Measurements from ENCODE around the gene CDH3.
A peak's percentile ranks its signal among the peaks of the same experiment; 100 is the strongest.

Gene CDH3

GRCh38 chr16:68728523-68728922, 83.4 kb downstream of the CDH3 start:
- Mint-ChIP-seq H3K27ac (no peak overlapping the region), H3K9me3 (no peaks in the 10 kb centered on the region), H3K4me3 (no peak overlapping the region), H3K36me3 (no peaks in the 10 kb centered on the region), H3K4me1 (no peaks in the 10 kb centered on the region), H3K27me3 (peaks cover 4% of the 10 kb centered on the region)
- no peak for ATAC-seq (ENCODE audit: low read depth)
- no peak for DNase-seq (ENCODE audit: low spot score in 2 of 2)

- DNase-seq (ENCODE audit: low spot score in 2 of 2) (no peak), ATAC-seq (ENCODE audit: low read depth) (no peak)
- H3K4me1 Mint-ChIP-seq = peaks cover under 1% of the 10 kb centered on the region
- no peak overlapping the region for H3K27ac Mint-ChIP-seq
- H3K4me3 Mint-ChIP-seq = no peak overlapping the region
- no peaks in the 10 kb centered on the region for H3K9me3 Mint-ChIP-seq
- H3K36me3 Mint-ChIP-seq = no peaks in the 10 kb centered on the region
- peaks cover 10% of the 10 kb centered on the region for H3K27me3 Mint-ChIP-seq
Observed at GRCh38 chr16:68731637-68732036, 86.5 kb downstream of the CDH3 start.

- peaks cover 3% of the 10 kb centered on the region for H3K4me1 Mint-ChIP-seq
- H3K27ac Mint-ChIP-seq = no peak overlapping the region
- no peaks in the 10 kb centered on the region for H3K36me3 Mint-ChIP-seq
- ATAC-seq (ENCODE audit: low read depth) = no peak
- H3K4me3 Mint-ChIP-seq = no peak overlapping the region
- no peak for DNase-seq (ENCODE audit: low spot score in 2 of 2)
- no peaks in the 10 kb centered on the region for H3K9me3 Mint-ChIP-seq
- H3K27me3 Mint-ChIP-seq = peaks cover 13% of the 10 kb centered on the region
Observed at GRCh38 chr16:68732042-68732680, 87.1 kb downstream of the CDH3 start.

GRCh38 chr16:68732741-68733399, 87.8 kb downstream of the CDH3 start:
- Mint-ChIP-seq H3K4me3 (no peak overlapping the region), H3K9me3 (no peaks in the 10 kb centered on the region), H3K27ac (no peak overlapping the region), H3K4me1 (peaks cover 8% of the 10 kb centered on the region), H3K36me3 (no peaks in the 10 kb centered on the region), H3K27me3 (peaks cover 17% of the 10 kb centered on the region)
- ATAC-seq (ENCODE audit: low read depth) (no peak), DNase-seq (ENCODE audit: low spot score in 2 of 2) (no peak)

- DNase-seq (ENCODE audit: low spot score in 2 of 2) = no peak
- no peak for ATAC-seq (ENCODE audit: low read depth)
- H3K27ac Mint-ChIP-seq = no peak overlapping the region
- peaks cover 16% of the 10 kb centered on the region for H3K27me3 Mint-ChIP-seq
- H3K9me3 Mint-ChIP-seq = no peaks in the 10 kb centered on the region
- no peaks in the 10 kb centered on the region for H3K36me3 Mint-ChIP-seq
- no peak overlapping the region for H3K4me3 Mint-ChIP-seq
- H3K4me1 Mint-ChIP-seq = peaks cover 8% of the 10 kb centered on the region
Observed at GRCh38 chr16:68733570-68733969, 88.5 kb downstream of the CDH3 start.

- no peak for ATAC-seq (ENCODE audit: low read depth)
- no peak for DNase-seq (ENCODE audit: low spot score in 2 of 2)
- H3K36me3 Mint-ChIP-seq = no peaks in the 10 kb centered on the region
- peaks cover 16% of the 10 kb centered on the region for H3K27me3 Mint-ChIP-seq
- no peak overlapping the region for H3K27ac Mint-ChIP-seq
- H3K4me3 Mint-ChIP-seq = no peak overlapping the region
- H3K9me3 Mint-ChIP-seq = no peaks in the 10 kb centered on the region
- H3K4me1 Mint-ChIP-seq = peaks cover 8% of the 10 kb centered on the region
Observed at GRCh38 chr16:68734782-68735181, 89.7 kb downstream of the CDH3 start.

GRCh38 chr16:68736561-68736960, 91.5 kb downstream of the CDH3 start:
- DNase-seq (ENCODE audit: low spot score in 2 of 2) = no peak
- ATAC-seq (ENCODE audit: low read depth) = no peak
- H3K4me1 Mint-ChIP-seq = peaks cover 20% of the 10 kb centered on the region
- no peaks in the 10 kb centered on the region for H3K36me3 Mint-ChIP-seq
- H3K4me3 Mint-ChIP-seq = peak overlapping the region; percentile 39
- no peaks in the 10 kb centered on the region for H3K9me3 Mint-ChIP-seq
- H3K27ac Mint-ChIP-seq = no peak overlapping the region
- peaks cover 16% of the 10 kb centered on the region for H3K27me3 Mint-ChIP-seq

GRCh38 chr16:68737046-68737729, 92.1 kb downstream of the CDH3 start, which contains the start of gene CDH1:
CDH1 (plus strand) TSS chr16:68737292; CDS start chr16:68737416, 124 bp downstream.
- Mint-ChIP-seq H3K4me1 (peaks cover 20% of the 10 kb centered on the region), H3K27me3 (peaks cover 16% of the 10 kb centered on the region), H3K27ac (no peak within 1 kb of the TSS), H3K36me3 (no peaks in the 10 kb centered on the region), H3K4me3 (peak within 1 kb of the TSS; percentile 52), H3K9me3 (no peaks in the 10 kb centered on the region)
- ATAC-seq (ENCODE audit: low read depth) = peak; percentile 72
- DNase-seq (ENCODE audit: low spot score in 2 of 2) = no peak

GRCh38 chr16:68737730-68738629, 92.9 kb downstream of the CDH3 start:
- Mint-ChIP-seq H3K4me1 (peaks cover 20% of the 10 kb centered on the region), H3K36me3 (no peaks in the 10 kb centered on the region), H3K4me3 (peak overlapping the region; percentile 52), H3K27me3 (peaks cover 13% of the 10 kb centered on the region), H3K9me3 (no peaks in the 10 kb centered on the region), H3K27ac (no peak overlapping the region)
- ATAC-seq (ENCODE audit: low read depth) = no peak
- DNase-seq (ENCODE audit: low spot score in 2 of 2) = no peak

- Mint-ChIP-seq H3K27ac (no peak overlapping the region), H3K27me3 (peaks cover 9% of the 10 kb centered on the region), H3K4me1 (peaks cover 20% of the 10 kb centered on the region), H3K9me3 (no peaks in the 10 kb centered on the region), H3K4me3 (no peak overlapping the region), H3K36me3 (no peaks in the 10 kb centered on the region)
- peak; percentile 20 for ATAC-seq (ENCODE audit: low read depth)
- DNase-seq (ENCODE audit: low spot score in 2 of 2) = no peak
Observed at GRCh38 chr16:68739964-68740627, 95.0 kb downstream of the CDH3 start.

GRCh38 chr16:68740628-68741346, 95.7 kb downstream of the CDH3 start:
- H3K4me1 Mint-ChIP-seq = peaks cover 20% of the 10 kb centered on the region
- peak overlapping the region; percentile 4 for H3K4me3 Mint-ChIP-seq
- H3K27me3 Mint-ChIP-seq = peaks cover 9% of the 10 kb centered on the region
- no peak for DNase-seq (ENCODE audit: low spot score in 2 of 2)
- H3K36me3 Mint-ChIP-seq = no peaks in the 10 kb centered on the region
- no peak overlapping the region for H3K27ac Mint-ChIP-seq
- ATAC-seq (ENCODE audit: low read depth) = peak; percentile 56
- no peaks in the 10 kb centered on the region for H3K9me3 Mint-ChIP-seq

GRCh38 chr16:68743664-68744063, 98.6 kb downstream of the CDH3 start:
- peaks cover 12% of the 10 kb centered on the region for H3K4me1 Mint-ChIP-seq
- ATAC-seq (ENCODE audit: low read depth) (no peak), DNase-seq (ENCODE audit: low spot score in 2 of 2) (no peak)
- no peaks in the 10 kb centered on the region for H3K27me3 Mint-ChIP-seq
- H3K4me3 Mint-ChIP-seq = no peak overlapping the region
- no peak overlapping the region for H3K27ac Mint-ChIP-seq
- no peaks in the 10 kb centered on the region for H3K36me3 Mint-ChIP-seq
- H3K9me3 Mint-ChIP-seq = no peaks in the 10 kb centered on the region

GRCh38 chr16:68744744-68745280, 99.7 kb downstream of the CDH3 start:
- H3K9me3 Mint-ChIP-seq = no peaks in the 10 kb centered on the region
- no peak overlapping the region for H3K27ac Mint-ChIP-seq
- DNase-seq (ENCODE audit: low spot score in 2 of 2) (no peak), ATAC-seq (ENCODE audit: low read depth) (no peak)
- peaks cover 12% of the 10 kb centered on the region for H3K4me1 Mint-ChIP-seq
- no peaks in the 10 kb centered on the region for H3K27me3 Mint-ChIP-seq
- no peak overlapping the region for H3K4me3 Mint-ChIP-seq
- H3K36me3 Mint-ChIP-seq = no peaks in the 10 kb centered on the region
